Suppressor macrophage treated with lipopolysaccharide for 4 hours (primary cell): ENCODE results near the gene TNFAIP8L1.
A peak's percentile ranks its signal among the peaks of the same experiment; 100 is the strongest.
"Not testable (repeated sequence)": the region's sequence is repeated elsewhere in the genome, so short reads cannot be mapped to it uniquely, and the experiment has no call there.

ENCODE experiments used
- DNase-seq: peaks from one replicate; pipeline ENCODE4 v3.0.0-alpha.2; 2020

The TNFAIP8L1 gene

GRCh38 chr19:4652075-4652474 lies 12.8 kb downstream of the TNFAIP8L1 start:
- no peak for DNase-seq

GRCh38 chr19:4653793-4654436 lies 14.6 kb downstream of the TNFAIP8L1 start:
- DNase-seq: no peak

- DNase-seq: no peak
Observed at GRCh38 chr19:4654437-4655361, 15.4 kb downstream of the TNFAIP8L1 start.

DNA sequence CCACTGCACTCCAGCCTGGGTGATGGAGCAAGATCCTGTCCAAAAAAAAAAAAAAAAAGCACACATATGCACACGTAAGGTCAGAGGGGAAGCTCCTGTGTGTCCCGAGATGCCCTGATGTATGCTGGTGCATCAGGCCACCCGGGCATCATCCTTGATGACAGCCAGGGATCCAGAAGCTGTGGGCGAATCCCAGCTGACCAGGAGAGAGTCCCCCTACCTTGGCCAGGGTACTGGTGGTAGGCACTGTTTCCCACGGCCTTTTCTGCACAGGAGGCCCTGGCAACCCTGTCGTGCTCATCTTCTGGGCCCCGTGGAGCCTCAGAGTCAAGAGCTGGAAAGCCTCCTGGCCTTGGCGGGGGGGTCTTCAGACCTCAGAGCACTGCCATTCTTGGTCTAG lies 16.8 kb downstream of the TNFAIP8L1 start:
- no peak for DNase-seq

GRCh38 chr19:4657262-4657661 lies 17.9 kb downstream of the TNFAIP8L1 start:
- DNase-seq: no peak

DNA sequence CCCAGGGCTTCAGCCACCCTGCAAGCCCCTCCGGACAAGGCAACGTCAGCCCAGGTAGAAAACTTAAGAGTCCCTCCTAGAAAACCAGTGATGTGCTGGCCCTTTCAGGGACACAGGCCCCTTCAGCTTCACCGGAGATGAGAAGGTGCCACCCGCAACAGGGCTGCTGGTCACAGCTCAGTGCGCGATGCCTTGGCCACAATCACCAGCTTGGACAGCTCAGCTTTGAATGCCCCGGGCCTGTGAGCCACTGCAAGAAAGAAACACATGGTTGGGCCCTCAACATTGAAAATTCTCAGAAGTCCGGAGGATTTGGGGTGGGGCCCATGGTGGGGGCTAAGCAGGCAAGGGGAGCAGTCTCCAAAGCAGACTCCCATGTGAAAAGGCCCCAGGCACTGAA lies 18.5 kb downstream of the TNFAIP8L1 start:
- no peak for DNase-seq

GRCh38 chr19:4660181-4660791 lies 21.0 kb downstream of the TNFAIP8L1 start:
- peak; percentile 49 for DNase-seq

DNA sequence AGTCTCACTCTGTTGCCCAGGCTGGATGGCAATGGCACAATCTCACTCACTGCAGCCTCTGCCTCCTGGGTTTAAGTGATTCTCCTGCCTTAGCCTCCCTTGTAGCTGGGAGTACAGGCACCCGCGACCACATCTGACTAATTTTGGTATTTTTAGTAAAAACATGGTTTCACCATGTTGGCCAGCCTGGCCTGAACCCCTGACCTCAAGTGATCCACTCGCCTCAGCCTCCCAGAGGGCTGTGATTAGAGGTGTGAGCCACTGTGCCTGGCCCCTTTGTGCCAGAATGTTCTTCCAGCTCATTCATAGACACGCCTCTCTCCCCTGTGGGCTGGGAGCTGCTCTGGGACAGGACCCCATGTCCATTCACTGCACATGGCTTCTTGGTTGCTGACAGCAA lies 21.7 kb downstream of the TNFAIP8L1 start:
- DNase-seq: no peak

DNA sequence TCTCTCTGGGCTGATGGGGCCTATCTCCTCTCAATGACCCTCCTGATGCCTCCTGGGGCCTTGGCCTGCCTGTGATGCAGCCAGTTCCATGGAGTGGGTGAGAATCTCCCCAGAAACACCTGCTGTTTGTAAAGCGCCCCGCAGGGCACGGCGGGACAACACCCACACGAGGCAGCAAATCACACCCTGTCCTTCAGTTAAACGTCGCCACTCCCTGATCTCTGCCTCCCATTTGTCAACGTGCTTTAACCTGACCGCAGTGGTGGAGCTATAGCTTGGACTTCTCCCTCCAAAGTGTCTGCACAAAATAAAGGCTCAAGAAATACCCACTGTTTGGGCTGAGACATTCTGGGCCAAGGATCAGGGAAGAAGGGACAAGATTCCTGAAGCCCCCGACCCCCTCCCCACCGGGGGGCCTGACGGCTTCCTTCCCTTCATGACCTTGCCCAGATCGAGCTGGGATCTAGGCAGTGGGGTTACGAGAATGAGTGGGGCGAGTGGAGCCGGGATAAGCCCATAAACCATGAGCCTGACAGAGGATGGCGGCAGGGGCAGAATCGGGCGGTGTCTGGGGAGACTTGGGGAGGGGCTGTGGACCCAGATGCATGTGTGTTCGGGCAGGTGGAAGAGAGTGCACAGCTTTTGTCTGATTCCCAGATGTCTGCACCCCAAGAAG lies 22.8 kb downstream of the TNFAIP8L1 start:
- no peak for DNase-seq

DNA sequence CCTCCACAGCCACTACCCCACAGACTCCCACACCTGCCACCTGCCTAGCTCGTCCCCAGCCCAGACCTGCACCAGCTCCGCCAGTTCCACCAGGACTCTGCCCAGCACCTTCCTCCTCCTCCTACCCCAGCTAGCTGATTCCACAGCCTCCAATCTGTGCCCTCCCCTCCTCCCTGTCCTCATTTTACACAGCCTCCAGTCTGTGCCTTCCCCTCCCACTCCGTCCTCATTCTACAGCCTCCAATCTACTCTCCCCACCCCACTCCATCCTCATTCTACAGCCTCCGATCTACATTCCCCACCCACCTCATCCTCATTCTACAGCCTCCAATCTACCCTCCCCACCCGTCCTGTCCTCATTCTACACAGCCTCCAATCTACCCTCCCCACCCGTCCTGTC lies 23.5 kb downstream of the TNFAIP8L1 start:
- no peak for DNase-seq

GRCh38 chr19:4664642-4665041 lies 25.3 kb downstream of the TNFAIP8L1 start:
- DNase-seq: no peak

GRCh38 chr19:4669723-4670480 lies 30.6 kb downstream of the TNFAIP8L1 start, which contains the start of gene MYDGF:
Gene MYDGF (minus strand): TSS chr19:4670342. CDS start chr19:4670334, 8 bp downstream.
- DNase-seq: peak; percentile 98

GRCh38 chr19:4671185-4671851 lies 32.0 kb downstream of the TNFAIP8L1 start:
- no peak for DNase-seq

- no peak for DNase-seq
Observed at GRCh38 chr19:4673216-4673615, 33.9 kb downstream of the TNFAIP8L1 start.

- DNase-seq: no peak
Observed at GRCh38 chr19:4673726-4674125, 34.4 kb downstream of the TNFAIP8L1 start.

DNA sequence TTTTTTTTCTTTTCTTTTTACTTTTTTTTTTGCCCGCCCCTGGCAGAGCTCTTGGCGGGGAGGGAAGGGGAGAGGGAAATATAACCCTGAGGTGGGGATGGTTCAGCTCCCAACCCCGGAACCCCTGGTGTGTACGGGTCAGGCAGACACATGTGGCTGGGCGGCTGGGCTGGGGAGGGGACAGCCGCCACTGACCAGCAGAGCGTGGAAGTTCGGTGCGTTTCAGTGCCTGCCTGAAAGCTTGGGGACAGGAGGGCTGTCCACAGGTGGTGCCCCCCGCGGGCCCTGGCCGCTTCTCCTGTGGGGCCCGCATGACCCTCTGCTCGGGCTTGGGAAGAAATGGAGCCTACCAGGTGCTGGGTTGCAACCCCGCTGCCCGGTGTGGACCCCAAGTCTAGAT lies 36.0 kb downstream of the TNFAIP8L1 start:
- no peak for DNase-seq

DNA sequence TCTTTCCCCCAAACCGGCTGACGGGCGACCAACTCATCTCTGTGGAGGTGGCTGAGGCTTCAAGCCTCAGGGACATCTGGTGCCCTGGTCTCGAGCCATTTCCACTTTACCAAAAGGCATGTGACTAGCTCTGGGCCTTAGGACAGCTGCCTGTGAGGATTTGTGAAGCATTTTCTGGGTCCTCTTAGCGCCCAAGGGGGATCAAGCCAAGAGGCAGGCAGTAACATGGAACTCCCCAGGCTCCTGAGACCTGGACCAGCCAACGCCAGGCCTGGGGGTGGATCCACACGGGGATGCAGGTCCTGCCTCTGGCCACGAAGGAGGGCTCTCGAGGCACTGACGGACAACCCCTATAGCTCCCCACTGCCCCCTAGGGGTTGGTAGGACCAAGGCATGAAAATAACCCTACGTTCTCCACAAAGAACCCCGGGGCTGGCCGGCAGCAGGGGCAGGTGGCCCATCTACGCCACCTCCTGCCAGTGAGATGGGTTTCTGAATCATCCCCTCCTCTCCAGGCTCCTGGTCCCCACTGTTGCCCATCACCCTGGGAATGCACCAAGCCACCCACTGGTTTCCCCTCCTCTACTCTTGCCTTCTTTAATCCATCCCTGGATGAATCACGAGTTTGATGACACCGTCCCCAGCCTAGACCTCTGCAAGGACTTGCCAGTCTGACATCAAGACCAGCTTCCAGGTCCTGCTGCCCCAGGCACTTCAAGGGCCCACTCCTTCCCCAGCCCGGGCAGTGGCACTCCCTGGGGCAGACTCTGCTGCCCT lies 37.8 kb downstream of the TNFAIP8L1 start:
- DNase-seq: peak; percentile 51

DNA sequence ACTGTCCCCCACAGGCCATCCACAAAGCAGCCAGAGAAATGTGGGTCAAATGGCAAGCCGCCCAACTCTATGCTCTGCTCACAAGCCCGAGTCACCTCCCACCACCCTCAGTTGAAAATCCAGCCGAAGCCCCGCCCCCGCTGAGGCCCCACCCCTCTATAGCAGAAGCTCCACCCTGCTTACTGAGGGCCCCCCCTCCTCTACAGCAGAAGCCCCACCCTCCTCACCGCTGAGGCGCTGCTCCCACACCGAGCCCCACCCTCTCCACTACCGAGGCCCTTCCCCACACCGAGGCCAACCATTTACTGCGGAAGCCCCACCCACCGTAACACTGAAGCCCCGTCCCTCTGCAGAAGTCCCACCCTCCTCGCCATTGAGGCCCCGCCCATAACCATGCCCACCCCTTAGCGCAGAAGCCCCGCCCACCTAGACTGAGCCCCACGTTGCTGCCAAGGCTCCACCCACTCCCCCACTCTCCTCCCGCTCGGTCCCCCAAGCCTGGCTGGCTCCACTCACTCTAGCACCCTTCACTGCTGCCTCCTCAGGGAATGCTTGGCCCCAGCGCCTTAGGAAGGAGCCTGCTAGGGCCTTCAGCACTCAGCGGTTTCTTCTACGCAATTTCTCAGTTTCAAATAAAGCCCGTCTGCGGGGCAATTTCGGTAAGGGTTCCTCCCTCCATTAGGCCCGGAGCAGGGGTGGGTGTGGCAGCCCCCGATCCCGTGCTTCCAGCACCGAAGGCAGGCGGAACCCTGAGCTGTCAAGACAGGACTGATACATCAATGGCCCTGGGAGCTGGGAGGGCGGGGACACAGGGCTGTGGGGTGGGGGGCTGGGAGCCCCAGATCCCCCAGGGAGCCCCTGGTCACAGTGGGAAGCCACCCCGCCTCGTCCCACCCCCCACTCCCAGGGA lies 39.8 kb downstream of the TNFAIP8L1 start:
- no peak for DNase-seq

- not testable (repeated sequence) for DNase-seq
Observed at GRCh38 chr19:4680021-4680420, 40.7 kb downstream of the TNFAIP8L1 start.
